K562 (cell line): ENCODE results near the gene HS3ST4. TPM values are rescaled to one million over a fixed set of nuclear protein-coding genes. Genes with fewer than 3 reads are reported as not detected.

ENCODE experiments used
- ATAC-seq: fragments of 200-7000 bp; cut with Tn5 transposase; 3 replicates; pipeline ENCODE4 v1.9.1; 2020; ENCODE audit warnings: moderate library complexity
- BruUV-seq: library from RNA; stranded (reverse); fragments of 400-500 nt; replicated peaks from 2 replicates; lab custom pipeline; 2021; lab: Mats Ljungman, UMichigan
- CTCF ChIA-PET: fragments of 300-600 bp; formaldehyde crosslinking; extraction: SDS; loops from one replicate; lab custom pipeline; 2021; ENCODE audit warnings: low intra/inter-chr PET ratio; lab: Yijun Ruan, JAX
- POLR2A ChIA-PET: fragments of 300-600, 350-650 bp; sonication (Branson Sonifier 250); formaldehyde crosslinking; extraction: SDS; loops from one replicate; lab custom pipeline; 2021; ENCODE audit warnings: antibody characterized with exemption, inconsistent platforms; lab: Yijun Ruan, JAX
- DNase-seq, 4 experiments: peaks; one replicate each; pipeline versions ENCODE4 v3.0.0 to v3.0.0-alpha.2; 2011 to 2018; ENCODE audit warnings: low spot score in 3 of 4, mixed read lengths in 3 of 4; ENCODE audit errors: extremely low read depth in 1 of 4
- FAIRE-seq: peaks from 2 replicates; lab custom pipeline; 2011; peaks lifted over from hg19 to GRCh38; lab: Jason Lieb, UNC
- H2AFZ ChIP-seq: 2 replicates; pipeline ENCODE4 v1.6.0; 2011; ENCODE audit warnings: low read depth, low read length, control low read depth, inconsistent platforms
- H3K27ac ChIP-seq: fragments of 200-600 bp; 3 replicates; pipeline ENCODE4 v1.8.0; 2011; ENCODE audit warnings: low read depth, mild to moderate bottlenecking, control low read depth, inconsistent platforms, low read length, moderate library complexity, mixed read lengths; ENCODE audit errors: extremely low read depth
- H3K27me3 ChIP-seq, 2 experiments: fragments of 300-600 bp in 1 of 2; 2 replicates in 1 of 2; 3 replicates in 1 of 2; pipeline versions ENCODE4 v1.6.0 to v1.8.0; 2011; ENCODE audit warnings: inconsistent platforms in 2 of 2, low read length in 2 of 2, mild to moderate bottlenecking in 1 of 2, mixed read lengths in 1 of 2, moderate library complexity in 1 of 2; ENCODE audit not compliant: control insufficient read depth in 2 of 2, insufficient read depth in 2 of 2
- H3K36me3 ChIP-seq: fragments of 300-600 bp; 3 replicates; pipeline ENCODE4 v1.8.0; 2011; ENCODE audit warnings: mild to moderate bottlenecking, low read length, inconsistent platforms; ENCODE audit not compliant: control insufficient read depth, insufficient read depth
- H3K4me1 ChIP-seq, 2 experiments: fragments of 200-600 bp in 1 of 2; replicated peaks in 1 of 2; 2 replicates in 1 of 2; 3 replicates in 1 of 2; pipeline versions ENCODE4 v1.5.1 to v1.8.0; 2011; ENCODE audit warnings: inconsistent platforms in 2 of 2, low read length in 2 of 2, mild to moderate bottlenecking in 1 of 2, mixed read lengths in 1 of 2, moderate library complexity in 1 of 2; ENCODE audit not compliant: control insufficient read depth in 2 of 2, insufficient read depth in 2 of 2
- H3K4me2 ChIP-seq: 2 replicates; pipeline ENCODE4 v1.6.1; 2011; ENCODE audit warnings: low read length, control low read depth, inconsistent platforms, mixed read lengths; ENCODE audit not compliant: insufficient read depth
- H3K4me3 ChIP-seq: fragments of 200-600 bp; sonication (generic), shearing (Covaris generic); 2 replicates; pipeline ENCODE4 v1.5.1; 2016; ENCODE audit warnings: control low read depth, inconsistent platforms
- H3K79me2 ChIP-seq: fragments of 200-600 bp; 3 replicates; pipeline ENCODE4 v1.8.0; 2011; ENCODE audit warnings: low read length, inconsistent platforms; ENCODE audit not compliant: control insufficient read depth, insufficient read depth
- H3K9ac ChIP-seq, 2 experiments: 2 replicates each; pipeline versions ENCODE4 v1.6.0 to v1.6.1; 2011; ENCODE audit warnings: low read depth in 2 of 2, low read length in 2 of 2, control low read depth in 1 of 2, inconsistent platforms in 1 of 2, mild to moderate bottlenecking in 1 of 2, mixed read lengths in 1 of 2; ENCODE audit not compliant: insufficient read depth in 1 of 2
- H3K9me1 ChIP-seq: one replicate; pipeline ENCODE4 v1.6.0; 2011; ENCODE audit warnings: inconsistent platforms, mild to moderate bottlenecking, low read length, moderate library complexity; ENCODE audit not compliant: control insufficient read depth, insufficient read depth
- H3K9me3 ChIP-seq: replicated peaks from 2 replicates; pipeline ENCODE4 v1.5.1; 2011; ENCODE audit warnings: low read depth, low read length, inconsistent platforms; ENCODE audit not compliant: control insufficient read depth, insufficient read depth
- H4K20me1 ChIP-seq: replicated peaks from 2 replicates; pipeline ENCODE4 v1.6.1; 2011; ENCODE audit warnings: low read length, inconsistent platforms, mixed read lengths; ENCODE audit not compliant: control insufficient read depth, insufficient read depth
- ARID3B ChIP-seq: fragments of 250-450 bp; sonication (Bioruptor Pico); IDR thresholded peaks from 2 replicates; pipeline ENCODE4 v1.4.0; 2020; ENCODE audit warnings: borderline replicate concordance
- BRCA1 ChIP-seq, 2 experiments: fragments of 450-650 bp in 1 of 2; sonication (generic) in 1 of 2; formaldehyde crosslinking in 1 of 2; IDR thresholded peaks; 2 replicates each; pipeline versions ENCODE4 v1.5.0 to v1.6.1; 2017 to 2020; ENCODE audit warnings: mild to moderate bottlenecking in 1 of 2, missing genetic modification reagents in 1 of 2
- CBX5 ChIP-seq: IDR thresholded peaks from 2 replicates; pipeline ENCODE4 v1.6.1; 2014; ENCODE audit warnings: low read depth, borderline replicate concordance
- ERF ChIP-seq: fragments of 450-650 bp; formaldehyde crosslinking; IDR thresholded peaks from 2 replicates; pipeline ENCODE4 v1.4.0; 2020; ENCODE audit warnings: mild to moderate bottlenecking, mixed read lengths
- KDM1A ChIP-seq, 2 experiments: fragments of 450-650 bp; IDR thresholded peaks; 2 replicates each; pipeline ENCODE4 v1.6.1; 2016; ENCODE audit warnings: mild to moderate bottlenecking in 2 of 2
- MAFK ChIP-seq: IDR thresholded peaks from 2 replicates; pipeline ENCODE4 v1.6.1; 2011; ENCODE audit warnings: low read length, improper control_type of control experiment
- NCOA6 ChIP-seq: fragments of 450-650 bp; IDR thresholded peaks from 2 replicates; pipeline ENCODE4 v1.6.1; 2017; ENCODE audit warnings: mild to moderate bottlenecking
- NFRKB ChIP-seq: fragments of 450-650 bp; IDR thresholded peaks from 2 replicates; pipeline ENCODE4 v1.6.1; 2016; ENCODE audit warnings: low read depth
- NR1H2 ChIP-seq: sonication (generic); formaldehyde crosslinking; IDR thresholded peaks from 2 replicates; pipeline ENCODE4 v1.4.0; 2020; ENCODE audit warnings: mild to moderate bottlenecking, missing genetic modification reagents
- NR4A1 ChIP-seq, 2 experiments: fragments of 250-450 bp in 1 of 2; fragments of 450-650 bp in 1 of 2; sonication (Bioruptor Pico) in 1 of 2; IDR thresholded peaks; 2 replicates each; pipeline versions ENCODE4 v1.4.0 to v1.6.1; 2016 to 2020; ENCODE audit warnings: mild to moderate bottlenecking in 2 of 2, missing compliant biosample characterization in 1 of 2, missing genetic modification characterization in 1 of 2, moderate library complexity in 1 of 2
- RBBP5 ChIP-seq: fragments of 200-600 bp; sonication (generic); IDR thresholded peaks from 2 replicates; pipeline ENCODE4 v1.6.1; 2012; ENCODE audit warnings: borderline replicate concordance, mild to moderate bottlenecking, low read length, control low read depth, inconsistent platforms; ENCODE audit not compliant: insufficient read depth, poor library complexity, severe bottlenecking
- TARDBP ChIP-seq: fragments of 450-650 bp; IDR thresholded peaks from 2 replicates; pipeline ENCODE4 v1.6.1; 2016
- TBP ChIP-seq: optimal IDR thresholded peaks from 2 replicates; pipeline ENCODE3; 2011; ENCODE audit warnings: low read depth, low read length, improper control_type of control experiment
- THAP7 ChIP-seq: fragments of 250-450 bp; sonication (Bioruptor Pico); IDR thresholded peaks from 2 replicates; pipeline ENCODE4 v1.5.0; 2021
- ZNF124 ChIP-seq: sonication (generic); formaldehyde crosslinking; IDR thresholded peaks from 2 replicates; pipeline ENCODE4 v1.8.1; 2022; ENCODE audit warnings: missing genetic modification reagents
- ZNF134 ChIP-seq: fragments of 250-450 bp; sonication (Bioruptor Pico); conservative IDR thresholded peaks from 2 replicates; pipeline ENCODE4 v1.4.0; 2020
- ZNF23 ChIP-seq: fragments of 250-450 bp; sonication (Bioruptor Pico); IDR thresholded peaks from 2 replicates; pipeline ENCODE4 v1.4.0; 2020; ENCODE audit warnings: mild to moderate bottlenecking
- ZNF324 ChIP-seq: fragments of 250-450 bp; sonication (Bioruptor Pico); IDR thresholded peaks from 2 replicates; pipeline ENCODE4 v1.4.0; 2020; ENCODE audit warnings: mild to moderate bottlenecking
- WGBS: fragments of 100-300 bp; shearing (Covaris generic); methylation state at CpG from one replicate; pipeline ENCODE4 v1.1.6; 2016; ENCODE audit warnings: low coverage, mixed read lengths; ENCODE audit not compliant: insufficient coverage; ENCODE audit errors: missing lambda C conversion rate; 5-methylcytosine and 5-hydroxymethylcytosine counted together
- in situ Hi-C: fragments of 300-500 bp; cut with MboI; formaldehyde crosslinking; loops from 4 replicates; pipeline ENCODE4 v1.15.0; 2018; ENCODE audit warnings: inconsistent platforms, mixed read lengths
- intact Hi-C: fragments of 100-400 bp; cut with micrococcal nuclease; formaldehyde crosslinking; loops from 2 replicates; pipeline ENCODE4 v1.14.2; 2022
- polyA plus RNA-seq, 8 experiments: library from polyadenylated mRNA; depleted of rRNA in 4 of 8; stranded (reverse) in 5 of 8; unstranded in 3 of 8; fragments of >200 nt; fragmentation: Nextera tagmentation in 2 of 8; fragmentation: Illumina TruSeq in 1 of 8; extraction: Ambion mirVana in 2 of 8; extraction: Trizol in 1 of 8; gene quantifications; 2 replicates each; pipeline versions ENCODE4 v1.2.1 to v1.2.3, GENCODE V29; 2011 to 2014; ENCODE audit warnings: inconsistent platforms in 1 of 8, missing spikeins in 1 of 8
- total RNA-seq, 7 experiments: library from RNA; depleted of rRNA in 6 of 7; stranded (reverse); fragments of >200 nt in 6 of 7; fragmentation: Illumina TruSeq in 2 of 7; extraction: Trizol in 2 of 7; gene quantifications; 2 replicates each; pipeline versions ENCODE4 v1.2.1 to v1.2.3, GENCODE V29; 2011 to 2021; ENCODE audit warnings: low replicate concordance in 1 of 7
- TF ChIP-seq, protein P1 (sequence below): fragments of 250-450 bp; sonication (Bioruptor Pico); IDR thresholded peaks from 2 replicates; pipeline ENCODE4 v1.9.0; 2021; ENCODE audit warnings: mild to moderate bottlenecking

HS3ST4 gene
- total and polyA plus RNA-seq, 9 of the 15 experiments (the other 6 are each of a cell fraction or from before 2014, with no cell fraction given) = not detected

DNA sequence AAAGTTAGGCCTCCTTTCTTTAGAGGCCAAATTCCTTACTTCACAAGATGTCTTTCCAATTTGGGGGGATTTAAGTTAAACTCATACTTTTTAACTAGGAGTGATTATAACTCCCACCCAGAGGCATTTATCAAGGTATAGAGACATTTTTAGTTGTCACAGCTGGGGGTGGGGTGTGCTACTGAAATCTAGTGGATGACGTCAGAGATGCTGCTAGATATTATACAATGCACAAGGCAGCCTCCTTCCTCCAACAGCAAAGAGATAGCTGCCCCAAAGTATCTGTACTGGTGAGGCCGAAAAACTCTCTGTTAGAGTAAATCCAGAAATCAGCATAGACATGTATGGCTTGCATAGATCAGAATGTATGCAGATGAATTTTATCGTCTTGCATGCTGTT, 324.0 kb downstream of the HS3ST4 start:
- H3K27me3 ChIP-seq = no peaks in the 10 kb centered on the region
- BruUV-seq = no TSS peak
- POLR2A ChIA-PET = no interaction called here
- FAIRE-seq (no peak), ATAC-seq (no peak), DNase-seq (no peak)
- 0% methylated on average over 3 of the region's 3 CpGs for WGBS
- H3K36me3 ChIP-seq = no peaks in the 10 kb centered on the region
- TF ChIP-seq NCOA6 = no peak
- no peak for TF ChIP-seq NFRKB
- TF ChIP-seq THAP7 (CRISPR knock-in tag) = no peak
- TF ChIP-seq, protein P1, sequence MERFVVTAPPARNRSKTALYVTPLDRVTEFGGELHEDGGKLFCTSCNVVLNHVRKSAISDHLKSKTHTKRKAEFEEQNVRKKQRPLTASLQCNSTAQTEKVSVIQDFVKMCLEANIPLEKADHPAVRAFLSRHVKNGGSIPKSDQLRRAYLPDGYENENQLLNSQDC = no peak
- no peak for TF ChIP-seq ZNF324 (CRISPR knock-in tag)
- TF ChIP-seq RBBP5 = no peak
- TF ChIP-seq ZNF134 = no peak
- no peak for TF ChIP-seq ERF (CRISPR knock-in tag)
- TF ChIP-seq KDM1A (IDR thresholded peaks at IDR 0.05) = no peak
- TF ChIP-seq ZNF23 (CRISPR knock-in tag) = no peak
- TF ChIP-seq BRCA1 (IDR thresholded peaks at IDR 0.05) = no peak
- TF ChIP-seq BRCA1 (CRISPR knock-in tag; IDR thresholded peaks at IDR 0.05) = no peak
- TF ChIP-seq ZNF124 (CRISPR knock-in tag) = no peak
- TF ChIP-seq NR4A1 (CRISPR knock-in tag; IDR thresholded peaks at IDR 0.05) = no peak
- TF ChIP-seq NR4A1 (tag; IDR thresholded peaks at IDR 0.05) = no peak
- TF ChIP-seq CBX5 = no peak
- TF ChIP-seq MAFK = no peak
- TF ChIP-seq TARDBP = no peak
- TF ChIP-seq NR1H2 (CRISPR knock-in tag) = no peak
- no peak for TF ChIP-seq TBP
- no peak for TF ChIP-seq ARID3B (CRISPR knock-in tag)
- H3K9me1 ChIP-seq = no peaks in the 10 kb centered on the region
- H3K4me2 ChIP-seq = no peak overlapping the region
- intact Hi-C loops (no loop called here), in situ Hi-C loops (no loop called here)
- H2AFZ ChIP-seq = no peak overlapping the region
- H3K4me3 ChIP-seq = no peak overlapping the region
- H3K4me1 ChIP-seq = no peaks in the 10 kb centered on the region
- no peak overlapping the region for H3K27ac ChIP-seq
- no peaks in the 10 kb centered on the region for H3K79me2 ChIP-seq
- H3K9me3 ChIP-seq = no peaks in the 10 kb centered on the region
- no peaks in the 10 kb centered on the region for H4K20me1 ChIP-seq
- no peak overlapping the region for H3K9ac ChIP-seq
- CTCF ChIA-PET = no interaction called here
